ENCODE data around the gene GREB1. TPM values are rescaled to one million over a fixed set of nuclear protein-coding genes. Genes with fewer than 3 reads are reported as not detected.

GREB1 gene
- total RNA-seq, 1 experiment from 2014 or later = 57.6 TPM

- in situ Hi-C loops (cut with HindIII; ENCODE audit: low pct_unique_long_range_greater_than_20kb, low sequenced_read_pairs) = no loop called here
- DNase-seq (ENCODE audit: low read depth, low spot score) = peak; percentile 84
Measured at GRCh38 chr2:11582862-11583752, 49.3 kb downstream of the GREB1 start.

- in situ Hi-C loops (cut with HindIII; ENCODE audit: low pct_unique_long_range_greater_than_20kb, low sequenced_read_pairs) = no loop called here
Measured at GRCh38 chr2:11583840-11584524, 50.1 kb downstream of the GREB1 start.

GRCh38 chr2:11584525-11585056, 50.7 kb downstream of the GREB1 start:
- DNase-seq (ENCODE audit: low read depth, low spot score) = no peak
- in situ Hi-C loops (cut with HindIII; ENCODE audit: low pct_unique_long_range_greater_than_20kb, low sequenced_read_pairs) = no loop called here

More at GRCh38 chr2:11583840-11584524, 50.1 kb downstream of the GREB1 start:
- DNase-seq (ENCODE audit: low read depth, low spot score) = peak; percentile 92

- no peak for DNase-seq (ENCODE audit: low read depth, low spot score)
- in situ Hi-C loops (cut with HindIII; ENCODE audit: low pct_unique_long_range_greater_than_20kb, low sequenced_read_pairs) = no loop called here
Measured at GRCh38 chr2:11585071-11585470, 51.2 kb downstream of the GREB1 start.

- in situ Hi-C loops (cut with HindIII; ENCODE audit: low pct_unique_long_range_greater_than_20kb, low sequenced_read_pairs) = no loop called here
- no peak for DNase-seq (ENCODE audit: low read depth, low spot score)
Measured at GRCh38 chr2:11588228-11589110, 54.6 kb downstream of the GREB1 start.

GRCh38 chr2:11589316-11589940, 55.6 kb downstream of the GREB1 start:
- DNase-seq (ENCODE audit: low read depth, low spot score) = peak; percentile 58
- in situ Hi-C loops (cut with HindIII; ENCODE audit: low pct_unique_long_range_greater_than_20kb, low sequenced_read_pairs) = no loop called here

GRCh38 chr2:11590193-11590592, 56.3 kb downstream of the GREB1 start:
- no peak for DNase-seq (ENCODE audit: low read depth, low spot score)
- in situ Hi-C loops (cut with HindIII; ENCODE audit: low pct_unique_long_range_greater_than_20kb, low sequenced_read_pairs) = no loop called here

GRCh38 chr2:11591091-11591490, 57.2 kb downstream of the GREB1 start:
- in situ Hi-C loops (cut with HindIII; ENCODE audit: low pct_unique_long_range_greater_than_20kb, low sequenced_read_pairs) = no loop called here
- no peak for DNase-seq (ENCODE audit: low read depth, low spot score)

GRCh38 chr2:11592671-11593574, 59.1 kb downstream of the GREB1 start:
- in situ Hi-C loops (cut with HindIII; ENCODE audit: low pct_unique_long_range_greater_than_20kb, low sequenced_read_pairs) = no loop called here
- DNase-seq (ENCODE audit: low read depth, low spot score) = peak; percentile 45

- in situ Hi-C loops (cut with HindIII; ENCODE audit: low pct_unique_long_range_greater_than_20kb, low sequenced_read_pairs) = no loop called here
- DNase-seq (ENCODE audit: low read depth, low spot score) = no peak
Measured at GRCh38 chr2:11596801-11597200, 63.0 kb downstream of the GREB1 start.

GRCh38 chr2:11597538-11598225, 63.8 kb downstream of the GREB1 start:
- in situ Hi-C loops (cut with HindIII; ENCODE audit: low pct_unique_long_range_greater_than_20kb, low sequenced_read_pairs) = no loop called here
- no peak for DNase-seq (ENCODE audit: low read depth, low spot score)

GRCh38 chr2:11598228-11598731, 64.4 kb downstream of the GREB1 start:
- peak; percentile 90 for DNase-seq (ENCODE audit: low read depth, low spot score)
- in situ Hi-C loops (cut with HindIII; ENCODE audit: low pct_unique_long_range_greater_than_20kb, low sequenced_read_pairs) = no loop called here

GRCh38 chr2:11602563-11603204, 68.8 kb downstream of the GREB1 start:
- in situ Hi-C loops (cut with HindIII; ENCODE audit: low pct_unique_long_range_greater_than_20kb, low sequenced_read_pairs) = no loop called here
- no peak for DNase-seq (ENCODE audit: low read depth, low spot score)

GRCh38 chr2:11610624-11611242, 76.9 kb downstream of the GREB1 start:
- DNase-seq (ENCODE audit: low read depth, low spot score) = no peak
- in situ Hi-C loops (cut with HindIII; ENCODE audit: low pct_unique_long_range_greater_than_20kb, low sequenced_read_pairs) = no loop called here

- in situ Hi-C loops (cut with HindIII; ENCODE audit: low pct_unique_long_range_greater_than_20kb, low sequenced_read_pairs) = no loop called here
- DNase-seq (ENCODE audit: low read depth, low spot score) = no peak
Measured at GRCh38 chr2:11611251-11611650, 77.4 kb downstream of the GREB1 start.

All from SK-MEL-5 (cell line).